Smooth muscle cell (in vitro differentiated cells): ENCODE data around the gene PRR7. TPM values are rescaled to one million over a fixed set of nuclear protein-coding genes. Genes with fewer than 3 reads are reported as not detected.

ENCODE experiments used
- DNase-seq: peaks from one replicate; lab custom pipeline; 2025; ENCODE audit not compliant: unreplicated experiment; lab: John Stamatoyannopoulos, UW
- H2AFZ ChIP-seq: fragments of 200-600 bp; sonication (generic); 2 replicates; pipeline ENCODE4 v1.6.0; 2016; ENCODE audit warnings: antibody characterized with exemption, low read depth, mild to moderate bottlenecking
- H3F3A ChIP-seq: fragments of 200-600 bp; sonication (generic); 2 replicates; pipeline ENCODE4 v1.6.0; 2017; ENCODE audit warnings: antibody characterized with exemption, low read depth
- H3K27ac ChIP-seq: fragments of 200-600 bp; sonication (generic); 2 replicates; pipeline ENCODE4 v1.5.1; 2016; ENCODE audit warnings: low read depth, mild to moderate bottlenecking
- H3K27me3 ChIP-seq: fragments of 200-600 bp; sonication (generic); 2 replicates; pipeline ENCODE4 v1.6.1; 2016; ENCODE audit warnings: low read depth, mild to moderate bottlenecking
- H3K36me3 ChIP-seq: fragments of 200-600 bp; sonication (generic); 2 replicates; pipeline ENCODE4 v1.5.1; 2016; ENCODE audit warnings: low read depth
- H3K4me1 ChIP-seq: fragments of 200-600 bp; sonication (generic); 2 replicates; pipeline ENCODE4 v1.5.1; 2016; ENCODE audit warnings: low read depth
- H3K4me2 ChIP-seq: fragments of 200-600 bp; sonication (generic); 2 replicates; pipeline ENCODE4 v1.6.0; 2016; ENCODE audit warnings: mild to moderate bottlenecking
- H3K4me3 ChIP-seq: fragments of 200-600 bp; sonication (generic); 2 replicates; pipeline ENCODE4 v1.5.1; 2016; ENCODE audit warnings: mild to moderate bottlenecking
- H3K79me2 ChIP-seq: fragments of 200-600 bp; sonication (generic); 2 replicates; pipeline ENCODE4 v1.6.0; 2016; ENCODE audit warnings: low read depth, mild to moderate bottlenecking
- H3K9ac ChIP-seq: fragments of 200-600 bp; sonication (generic); 2 replicates; pipeline ENCODE4 v1.6.0; 2016; ENCODE audit warnings: low read depth
- H3K9me3 ChIP-seq: fragments of 200-600 bp; sonication (generic); replicated peaks from 2 replicates; pipeline ENCODE4 v1.5.1; 2016; ENCODE audit warnings: low read depth
- H4K20me1 ChIP-seq: fragments of 200-600 bp; sonication (generic); 2 replicates; pipeline ENCODE4 v1.6.0; 2016; ENCODE audit warnings: low read depth
- CTCF ChIP-seq: fragments of 200-600 bp; sonication (generic); IDR thresholded peaks from 2 replicates; pipeline ENCODE4 v1.5.1; 2017; ENCODE audit warnings: borderline replicate concordance, mild to moderate bottlenecking, antibody characterized with exemption; ENCODE audit not compliant: insufficient read depth, poor library complexity, severe bottlenecking
- WGBS: methylation state at CpG from one replicate; pipeline ENCODE4 v1.1.7; 2016; ENCODE audit warnings: low lambda C conversion rate; 5-methylcytosine and 5-hydroxymethylcytosine counted together
- polyA plus RNA-seq: library from polyadenylated mRNA; unstranded; fragments of >200 nt; fragmentation: Nextera tagmentation; extraction: Ambion mirVana; gene quantifications from 2 replicates; pipeline ENCODE4 v1.2.1, GENCODE V29; 2016
- total RNA-seq: library from RNA; depleted of rRNA; stranded (reverse); fragments of >200 nt; gene quantifications from 2 replicates; pipeline ENCODE4 v1.2.3, GENCODE V29; 2014

PRR7 gene
- total and polyA plus RNA-seq, 2 experiments from 2014 or later: 6.5 to 31.9 TPM

- no peak overlapping the region for H3K4me3 ChIP-seq
- no peak for TF ChIP-seq CTCF
- 96% methylated on average over 15 of the region's 15 CpGs for WGBS
- DNase-seq: no peak
- no peaks in the 10 kb centered on the region for H3K36me3 ChIP-seq
- no peak overlapping the region for H3K27ac ChIP-seq
- H3K9me3 ChIP-seq: no peaks in the 10 kb centered on the region
- H3K4me2 ChIP-seq: no peak overlapping the region
- peaks cover 3% of the 10 kb centered on the region for H4K20me1 ChIP-seq
- H3K79me2 ChIP-seq: no peaks in the 10 kb centered on the region
- peaks cover 5% of the 10 kb centered on the region for H3F3A ChIP-seq
- H3K4me1 ChIP-seq: peaks cover 13% of the 10 kb centered on the region
- H3K9ac ChIP-seq: no peak overlapping the region
- no peaks in the 10 kb centered on the region for H3K27me3 ChIP-seq
- H2AFZ ChIP-seq: no peak overlapping the region
Measured at GRCh38 chr5:177443144-177443983, 3.2 kb upstream of the PRR7 start.

GRCh38 chr5:177444106-177445051, 2.2 kb upstream of the PRR7 start:
- no peaks in the 10 kb centered on the region for H3K9me3 ChIP-seq
- 92% methylated on average over 7 of the region's 7 CpGs for WGBS
- no peaks in the 10 kb centered on the region for H3K36me3 ChIP-seq
- peaks cover 13% of the 10 kb centered on the region for H3K4me1 ChIP-seq
- H3K79me2 ChIP-seq: no peaks in the 10 kb centered on the region
- no peak overlapping the region for H3K4me3 ChIP-seq
- no peak overlapping the region for H3K27ac ChIP-seq
- H4K20me1 ChIP-seq: peaks cover 12% of the 10 kb centered on the region
- H2AFZ ChIP-seq: no peak overlapping the region
- no peak overlapping the region for H3K4me2 ChIP-seq
- H3K27me3 ChIP-seq: no peaks in the 10 kb centered on the region
- no peak for TF ChIP-seq CTCF
- no peak for DNase-seq
- peaks cover 9% of the 10 kb centered on the region for H3F3A ChIP-seq
- no peak overlapping the region for H3K9ac ChIP-seq

- Histone ChIP-seq H3F3A (peaks cover 9% of the 10 kb centered on the region), H4K20me1 (peaks cover 12% of the 10 kb centered on the region), H3K4me1 (peaks cover 13% of the 10 kb centered on the region), H3K9me3 (no peaks in the 10 kb centered on the region), H2AFZ (no peak overlapping the region), H3K79me2 (no peaks in the 10 kb centered on the region), H3K4me2 (peak overlapping the region; percentile 97), H3K27me3 (no peaks in the 10 kb centered on the region), H3K36me3 (no peaks in the 10 kb centered on the region), H3K9ac (no peak overlapping the region), H3K27ac (no peak overlapping the region), H3K4me3 (peak overlapping the region; percentile 85)
- no peak for DNase-seq
- TF ChIP-seq CTCF: no peak
- WGBS: 78% methylated on average over 10 of the region's 10 CpGs
Measured at GRCh38 chr5:177445052-177445916, 1.3 kb upstream of the PRR7 start.
